ENCODE data around the gene HLA-DQA2. TPM values are rescaled to one million over a fixed set of nuclear protein-coding genes. Genes with fewer than 3 reads are reported as not detected.

HLA-DQA2 gene
- total and polyA plus RNA-seq, 2 of the 13 experiments (the other 11 are each of a cell fraction or from before 2014, with no cell fraction given): not detected

DNA sequence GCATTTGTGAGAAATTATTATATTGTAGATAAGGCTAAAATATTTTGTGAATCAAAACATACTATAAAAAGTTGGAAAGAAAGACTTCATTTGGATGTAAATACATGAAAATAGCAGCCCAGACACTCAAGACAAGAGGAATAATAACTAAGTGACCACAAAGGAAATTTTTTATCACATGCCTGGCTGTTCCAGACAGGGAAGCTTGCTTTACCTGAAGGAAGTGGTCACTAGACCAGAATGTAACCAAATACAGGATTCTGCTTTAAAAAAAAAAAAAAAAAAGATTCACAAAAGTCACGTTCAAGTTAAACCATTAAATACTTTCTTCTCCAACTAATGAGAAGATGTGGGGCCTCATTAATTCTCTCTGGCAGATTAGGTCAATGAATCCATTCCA is 31.5 kb downstream of the HLA-DQA2 start:
- FAIRE-seq (no peak), DNase-seq (ENCODE audit: low spot score) (no peak), ATAC-seq (no peak)
- Histone ChIP-seq H3K27ac (ENCODE audit: extremely low read length, insufficient read depth, low read length) (no peak overlapping the region), H3K27me3 (ENCODE audit: control insufficient read depth in 1 of 2, insufficient read depth in 2 of 2, low read length in 2 of 2) (peaks cover 0 to 9% of the 10 kb centered on the region in 2 experiments; a peak in 1 of 5 replicates), H3K4me2 (ENCODE audit: low read depth, low read length) (no peak overlapping the region), H3K36me3 (replicated peaks in 1 of 2; ENCODE audit: control insufficient read depth in 1 of 2, insufficient read depth in 2 of 2, low read length in 2 of 2) (no peaks in the 10 kb centered on the region), H3K9me3 (ENCODE audit: low read length) (no peaks in the 10 kb centered on the region), H4K20me1 (ENCODE audit: insufficient read depth, low read length) (no peaks in the 10 kb centered on the region), H3K9ac (ENCODE audit: insufficient read depth, low read depth, low read length) (no peak overlapping the region), H3K79me2 (ENCODE audit: insufficient read depth, low read length) (no peaks in the 10 kb centered on the region), H2AFZ (ENCODE audit: low read length) (no peak overlapping the region), H3K4me1 (ENCODE audit: insufficient read depth, low read length) (no peaks in the 10 kb centered on the region), H3K4me3 (replicated peaks in 1 of 3; ENCODE audit: insufficient read depth in 1 of 3, low read depth in 2 of 3, low read length in 3 of 3) (no peak overlapping the region)
- ChIA-PET POLR2A (no interaction called here), CTCF (ENCODE audit: low intra/inter-chr PET ratio, low total read pairs) (no interaction called here)
- WGBS (ENCODE audit: low lambda C conversion rate): 2% methylated on average over 1 of the region's 1 CpG
- TF ChIP-seq SCMH1 (CRISPR knock-in tag; IDR thresholded peaks at IDR 0.05; ENCODE audit: borderline replicate concordance): no peak
- TF ChIP-seq, protein P1, sequence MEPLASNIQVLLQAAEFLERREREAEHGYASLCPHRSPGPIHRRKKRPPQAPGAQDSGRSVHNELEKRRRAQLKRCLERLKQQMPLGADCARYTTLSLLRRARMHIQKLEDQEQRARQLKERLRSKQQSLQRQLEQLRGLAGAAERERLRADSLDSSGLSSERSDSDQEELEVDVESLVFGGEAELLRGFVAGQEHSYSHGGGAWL (CRISPR knock-in tag; IDR thresholded peaks at IDR 0.05): no peak
- no peak for TF ChIP-seq ZNF430 (CRISPR knock-in tag; IDR thresholded peaks at IDR 0.05)
- no peak for TF ChIP-seq ZNF253 (CRISPR knock-in tag; IDR thresholded peaks at IDR 0.05; ENCODE audit: borderline replicate concordance)
- BruUV-seq (replicated peaks): no TSS peak
- intact Hi-C loops (cut with micrococcal nuclease; ENCODE audit: unreplicated experiment) (no loop called here), in situ Hi-C loops (cut with HindIII; ENCODE audit: extremely low pct_ligation_motif_present, low pct_unique_long_range_greater_than_20kb) (no loop called here)

DNA sequence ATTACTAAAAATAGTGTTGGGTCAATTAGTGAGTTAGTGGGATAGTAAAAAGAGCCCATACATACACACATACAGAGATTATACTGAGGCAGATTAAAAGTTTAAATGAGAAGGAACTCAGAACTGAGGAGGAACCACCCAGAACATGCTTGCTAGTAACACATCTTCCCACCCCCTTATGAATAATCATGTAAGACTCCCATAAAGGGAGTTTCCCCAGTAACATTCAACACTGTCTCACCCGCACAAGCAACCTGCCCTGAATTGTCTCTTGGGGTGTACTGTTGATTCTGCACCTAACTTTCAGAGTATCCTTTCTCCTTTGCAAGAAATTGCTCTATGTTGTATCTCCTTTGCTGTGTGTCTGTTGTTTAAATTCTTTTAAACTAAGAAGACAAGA is 33.2 kb downstream of the HLA-DQA2 start:
- Histone ChIP-seq H3K4me1 (ENCODE audit: insufficient read depth, low read length) (no peaks in the 10 kb centered on the region), H4K20me1 (ENCODE audit: insufficient read depth, low read length) (no peaks in the 10 kb centered on the region), H3K4me3 (replicated peaks in 1 of 3; ENCODE audit: insufficient read depth in 1 of 3, low read depth in 2 of 3, low read length in 3 of 3) (no peak overlapping the region), H3K9me3 (ENCODE audit: low read length) (no peaks in the 10 kb centered on the region), H3K9ac (ENCODE audit: insufficient read depth, low read depth, low read length) (no peak overlapping the region), H3K27me3 (ENCODE audit: control insufficient read depth in 1 of 2, insufficient read depth in 2 of 2, low read length in 2 of 2) (peaks cover 0 to 10% of the 10 kb centered on the region in 2 experiments; a peak in 1 of 5 replicates), H3K79me2 (ENCODE audit: insufficient read depth, low read length) (no peaks in the 10 kb centered on the region), H3K4me2 (ENCODE audit: low read depth, low read length) (no peak overlapping the region), H3K36me3 (replicated peaks in 1 of 2; ENCODE audit: control insufficient read depth in 1 of 2, insufficient read depth in 2 of 2, low read length in 2 of 2) (no peaks in the 10 kb centered on the region), H3K27ac (ENCODE audit: extremely low read length, insufficient read depth, low read length) (no peak overlapping the region), H2AFZ (ENCODE audit: low read length) (no peak overlapping the region)
- ChIA-PET CTCF (ENCODE audit: low intra/inter-chr PET ratio, low total read pairs) (no interaction called here), POLR2A (no interaction called here)
- DNase-seq (ENCODE audit: low spot score): no peak
- 11% methylated on average over 1 of the region's 1 CpG for WGBS (ENCODE audit: low lambda C conversion rate)
- intact Hi-C loops (cut with micrococcal nuclease; ENCODE audit: unreplicated experiment) (no loop called here), in situ Hi-C loops (cut with HindIII; ENCODE audit: extremely low pct_ligation_motif_present, low pct_unique_long_range_greater_than_20kb) (no loop called here)
- ATAC-seq: no peak
- FAIRE-seq: no peak
- no TSS peak for BruUV-seq (replicated peaks)
- TF ChIP-seq RFX3 (CRISPR knock-in tag; IDR thresholded peaks at IDR 0.05) (no peak), CHCHD3 (CRISPR knock-in tag; IDR thresholded peaks at IDR 0.05) (no peak), ZIK1 (CRISPR knock-in tag; IDR thresholded peaks at IDR 0.05; ENCODE audit: borderline replicate concordance, low read depth) (no peak), SRSF4 (IDR thresholded peaks at IDR 0.05; ENCODE audit: low read depth, low read length, poor library complexity, severe bottlenecking) (no peak), ZNF205 (CRISPR knock-in tag; IDR thresholded peaks at IDR 0.05) (no peak)
- TF ChIP-seq, protein P2, sequence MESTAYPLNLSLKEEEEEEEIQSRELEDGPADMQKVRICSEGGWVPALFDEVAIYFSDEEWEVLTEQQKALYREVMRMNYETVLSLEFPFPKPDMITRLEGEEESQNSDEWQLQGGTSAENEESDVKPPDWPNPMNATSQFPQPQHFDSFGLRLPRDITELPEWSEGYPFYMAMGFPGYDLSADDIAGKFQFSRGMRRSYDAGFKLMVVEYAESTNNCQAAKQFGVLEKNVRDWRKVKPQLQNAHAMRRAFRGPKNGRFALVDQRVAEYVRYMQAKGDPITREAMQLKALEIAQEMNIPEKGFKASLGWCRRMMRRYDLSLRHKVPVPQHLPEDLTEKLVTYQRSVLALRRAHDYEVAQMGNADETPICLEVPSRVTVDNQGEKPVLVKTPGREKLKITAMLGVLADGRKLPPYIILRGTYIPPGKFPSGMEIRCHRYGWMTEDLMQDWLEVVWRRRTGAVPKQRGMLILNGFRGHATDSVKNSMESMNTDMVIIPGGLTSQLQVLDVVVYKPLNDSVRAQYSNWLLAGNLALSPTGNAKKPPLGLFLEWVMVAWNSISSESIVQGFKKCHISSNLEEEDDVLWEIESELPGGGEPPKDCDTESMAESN (CRISPR knock-in tag; conservative IDR thresholded peaks at IDR 0.05): no peak

All from HepG2 (cell line).